Measurements from ENCODE around the gene CUL1.

The CUL1 gene

DNA sequence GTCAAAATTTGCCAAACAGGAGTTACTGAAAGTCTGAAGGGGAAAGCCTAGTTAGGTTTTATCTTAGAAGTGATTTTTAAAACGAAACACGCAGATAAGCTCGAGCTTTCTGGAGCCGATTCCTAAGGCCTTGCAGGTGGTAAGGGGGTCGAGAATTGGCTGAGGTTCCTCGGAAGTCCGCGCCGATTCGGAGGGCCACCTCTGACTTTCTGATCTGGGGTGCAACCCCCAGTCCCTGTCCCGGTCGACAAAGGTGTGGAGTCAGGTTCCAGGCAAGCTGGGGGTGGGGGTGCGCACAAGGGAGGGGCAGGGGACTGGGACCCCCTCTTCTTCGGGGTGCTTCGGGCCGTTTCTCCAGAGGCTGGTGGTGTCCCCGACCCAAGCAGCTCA is 701 bp upstream of the CUL1 start:
- peak overlapping the region; percentile 97 to 99 for H3K18ac ChIP-seq (ENCODE audit: low read depth in 1 of 2, low read length in 2 of 2)
- H2BK12ac ChIP-seq (ENCODE audit: low read length in 2 of 2): peak overlapping the region in 1 of 2 experiments; percentile 63
- H3K4ac ChIP-seq (ENCODE audit: low read depth in 1 of 2, low read length in 2 of 2): peak overlapping the region in 1 of 2 experiments; percentile 17
- DNase-seq: peak; percentile 26
- WGBS: 5% methylated on average over 17 of the region's 17 CpGs
- H3K4me1 ChIP-seq (ENCODE audit: control insufficient read depth, insufficient read depth, low read depth, low read length): peaks cover 4% of the 10 kb centered on the region
- no peak overlapping the region for H3K27ac ChIP-seq (ENCODE audit: low read length, poor library complexity, severe bottlenecking)
- peak overlapping the region; percentile 99 for H2BK15ac ChIP-seq (ENCODE audit: low read depth, poor library complexity, severe bottlenecking)
- H3K4me3 ChIP-seq (ENCODE audit: insufficient read depth in 1 of 2, low read depth in 1 of 2, low read length in 2 of 2): peak overlapping the region; percentile 80 to 95
- peak overlapping the region; percentile 97 for H3K4me2 ChIP-seq (ENCODE audit: low read length, poor library complexity, severe bottlenecking)
- H3K9me3 ChIP-seq (ENCODE audit: control insufficient read depth, low read length): no peaks in the 10 kb centered on the region
- peak overlapping the region in 1 of 2 experiments; percentile 72 for H3K23ac ChIP-seq (ENCODE audit: low read length in 2 of 2)
- peak overlapping the region in 1 of 2 experiments; percentile 37 for H3K14ac ChIP-seq (ENCODE audit: low read length in 2 of 2)
- H4K91ac ChIP-seq (ENCODE audit: low read length): peak overlapping the region; percentile 29
- no peaks in the 10 kb centered on the region for H3K79me1 ChIP-seq (replicated peaks; ENCODE audit: low read length, poor library complexity, severe bottlenecking)
- H2BK5ac ChIP-seq (ENCODE audit: low read depth, low read length, poor library complexity, severe bottlenecking): peak overlapping the region; percentile 35
- no peak overlapping the region for H2BK120ac ChIP-seq (ENCODE audit: low read depth, low read length)
- peak overlapping the region; percentile 72 for H4K8ac ChIP-seq (ENCODE audit: low read length)
- H3K27me3 ChIP-seq (ENCODE audit: control insufficient read depth in 1 of 2, insufficient read depth in 1 of 2, low read length in 2 of 2): no peaks in the 10 kb centered on the region
- H3K9ac ChIP-seq (ENCODE audit: low read length): peak overlapping the region; percentile 96
- no peak overlapping the region for H2AK5ac ChIP-seq (ENCODE audit: low read length, severe bottlenecking)
- H3K36me3 ChIP-seq (ENCODE audit: control insufficient read depth in 1 of 2, insufficient read depth in 2 of 2, low read depth in 1 of 2, low read length in 2 of 2): no peaks in the 10 kb centered on the region
- H2AFZ ChIP-seq (ENCODE audit: low read depth, low read length): peak overlapping the region; percentile 78

DNA sequence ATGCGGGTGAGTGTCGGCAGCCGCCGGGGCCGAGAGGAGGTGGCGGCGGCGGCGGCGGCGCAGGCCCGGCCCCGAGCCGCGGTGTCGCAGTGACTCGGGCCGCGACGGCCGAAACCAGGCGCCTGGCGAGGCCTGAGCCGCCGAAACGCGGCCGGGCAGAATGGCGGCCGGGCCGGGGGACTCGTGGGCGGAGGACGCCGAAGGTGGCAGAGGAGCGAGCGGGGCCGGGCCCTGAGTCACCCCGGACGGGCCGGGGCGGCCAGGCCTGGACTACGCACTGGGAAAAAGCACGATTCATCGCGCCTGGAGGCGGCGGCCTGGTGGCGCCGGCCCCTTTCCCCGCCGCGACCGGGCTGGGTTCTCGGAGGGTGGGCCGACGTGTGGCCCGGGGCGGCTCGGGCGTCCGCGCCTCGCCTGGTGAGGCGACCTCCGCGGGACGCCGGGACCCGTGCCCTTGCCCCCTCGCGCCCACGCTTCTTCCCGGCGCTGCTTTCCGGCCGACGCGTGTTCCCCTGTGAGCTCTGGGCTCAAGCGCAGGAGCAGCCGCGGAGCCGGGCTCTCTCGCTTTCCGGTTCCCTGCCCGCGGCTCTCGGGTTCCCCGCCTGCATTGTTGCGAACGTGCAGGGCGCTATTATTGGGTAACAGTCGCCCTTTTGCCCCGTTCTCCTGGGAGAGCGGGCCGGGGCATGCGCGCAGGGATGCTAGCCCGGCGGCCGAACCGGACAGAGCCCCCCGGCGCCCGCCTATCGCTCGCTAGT is 500 bp downstream of the CUL1 start:
- Histone ChIP-seq H2BK12ac (ENCODE audit: low read length in 2 of 2) (peak overlapping the region; percentile 80 to 90), H2BK5ac (ENCODE audit: low read depth, low read length, poor library complexity, severe bottlenecking) (peak overlapping the region; percentile 47), H3K4me3 (ENCODE audit: insufficient read depth in 1 of 2, low read depth in 1 of 2, low read length in 2 of 2) (peak overlapping the region; percentile 80 to 95), H4K91ac (ENCODE audit: low read length) (peak overlapping the region; percentile 93), H3K4me1 (ENCODE audit: control insufficient read depth, insufficient read depth, low read depth, low read length) (peaks cover 4% of the 10 kb centered on the region), H3K9ac (ENCODE audit: low read length) (peak overlapping the region; percentile 96), H2BK120ac (ENCODE audit: low read depth, low read length) (peak overlapping the region; percentile 90), H3K4ac (ENCODE audit: low read depth in 1 of 2, low read length in 2 of 2) (peak overlapping the region; percentile 83 to 97), H3K23ac (ENCODE audit: low read length in 2 of 2) (peak overlapping the region; percentile 25 to 34), H3K18ac (ENCODE audit: low read depth in 1 of 2, low read length in 2 of 2) (peak overlapping the region; percentile 97 to 99), H2AK5ac (ENCODE audit: low read length, severe bottlenecking) (no peak overlapping the region), H2BK15ac (ENCODE audit: low read depth, poor library complexity, severe bottlenecking) (peak overlapping the region; percentile 79), H3K14ac (ENCODE audit: low read length in 2 of 2) (peak overlapping the region; percentile 63 to 97), H3K36me3 (ENCODE audit: control insufficient read depth in 1 of 2, insufficient read depth in 2 of 2, low read depth in 1 of 2, low read length in 2 of 2) (no peaks in the 10 kb centered on the region), H3K27ac (ENCODE audit: low read length, poor library complexity, severe bottlenecking) (peak overlapping the region; percentile 53), H4K8ac (ENCODE audit: low read length) (peak overlapping the region; percentile 97), H2AFZ (ENCODE audit: low read depth, low read length) (peak overlapping the region; percentile 90), H3K27me3 (ENCODE audit: control insufficient read depth in 1 of 2, insufficient read depth in 1 of 2, low read length in 2 of 2) (no peaks in the 10 kb centered on the region), H3K9me3 (ENCODE audit: control insufficient read depth, low read length) (no peaks in the 10 kb centered on the region), H3K4me2 (ENCODE audit: low read length, poor library complexity, severe bottlenecking) (peak overlapping the region; percentile 83), H3K79me1 (replicated peaks; ENCODE audit: low read length, poor library complexity, severe bottlenecking) (no peaks in the 10 kb centered on the region)
- under 1% methylated on average over 92 of the region's 107 CpGs for WGBS
- peak; percentile 62 for DNase-seq

DNA sequence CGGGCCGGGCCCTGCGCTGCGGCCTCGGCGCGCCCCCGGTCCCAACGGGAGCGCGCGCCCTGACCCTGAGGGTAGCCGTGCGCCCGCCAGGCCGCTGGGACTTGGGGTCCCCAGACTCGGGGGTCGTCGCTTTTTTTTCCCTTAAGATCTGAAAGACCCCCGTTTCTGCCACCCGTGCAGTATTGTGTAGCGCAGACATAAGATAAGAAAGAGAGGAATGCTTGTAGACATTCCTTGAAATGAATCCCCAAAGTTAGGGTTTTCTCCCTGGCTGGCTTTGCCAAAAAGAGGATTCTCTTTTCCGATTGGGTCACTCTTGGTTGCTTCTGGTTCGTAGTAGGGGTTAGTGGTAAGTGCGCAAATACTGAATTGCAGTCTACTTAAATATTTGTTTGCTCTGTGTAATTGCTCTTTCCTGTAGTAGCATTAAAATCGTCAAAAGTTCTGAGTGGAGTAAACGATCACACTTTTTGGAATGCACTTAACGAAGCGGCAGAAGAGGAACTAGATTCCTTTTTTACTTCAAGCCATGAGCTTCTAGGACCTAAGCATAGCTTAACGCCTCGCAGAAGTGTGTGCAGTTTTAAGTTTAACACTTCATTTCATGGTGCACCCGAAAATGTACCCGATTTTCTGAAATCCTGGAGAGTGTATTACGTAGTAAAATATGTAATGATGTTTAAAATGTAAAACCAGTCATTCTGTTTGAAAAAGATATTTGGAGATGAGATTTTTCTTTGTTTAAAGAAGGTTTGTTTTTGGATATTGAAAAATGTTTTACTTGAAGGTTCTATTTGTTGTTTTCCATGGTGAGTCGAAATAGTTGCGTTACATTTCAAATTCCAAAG is 1.3 kb downstream of the CUL1 start:
- H3K9me3 ChIP-seq (ENCODE audit: control insufficient read depth, low read length): no peaks in the 10 kb centered on the region
- H3K23ac ChIP-seq (ENCODE audit: low read length in 2 of 2): peak overlapping the region; percentile 25 to 34
- peak overlapping the region; percentile 96 for H3K9ac ChIP-seq (ENCODE audit: low read length)
- WGBS: under 1% methylated on average over 34 of the region's 36 CpGs
- H3K18ac ChIP-seq (ENCODE audit: low read depth in 1 of 2, low read length in 2 of 2): peak overlapping the region; percentile 97 to 99
- H3K27ac ChIP-seq (ENCODE audit: low read length, poor library complexity, severe bottlenecking): peak overlapping the region; percentile 62
- peak; percentile 52 for DNase-seq
- no peaks in the 10 kb centered on the region for H3K27me3 ChIP-seq (ENCODE audit: control insufficient read depth in 1 of 2, insufficient read depth in 1 of 2, low read length in 2 of 2)
- H4K8ac ChIP-seq (ENCODE audit: low read length): no peak overlapping the region
- no peak overlapping the region for H2AFZ ChIP-seq (ENCODE audit: low read depth, low read length)
- H3K79me1 ChIP-seq (replicated peaks; ENCODE audit: low read length, poor library complexity, severe bottlenecking): no peaks in the 10 kb centered on the region
- no peaks in the 10 kb centered on the region for H3K36me3 ChIP-seq (ENCODE audit: control insufficient read depth in 1 of 2, insufficient read depth in 2 of 2, low read depth in 1 of 2, low read length in 2 of 2)
- H2BK5ac ChIP-seq (ENCODE audit: low read depth, low read length, poor library complexity, severe bottlenecking): peak overlapping the region; percentile 79
- H3K14ac ChIP-seq (ENCODE audit: low read length in 2 of 2): peak overlapping the region in 1 of 2 experiments; percentile 97
- peaks cover 4% of the 10 kb centered on the region for H3K4me1 ChIP-seq (ENCODE audit: control insufficient read depth, insufficient read depth, low read depth, low read length)
- H2BK15ac ChIP-seq (ENCODE audit: low read depth, poor library complexity, severe bottlenecking): no peak overlapping the region
- H3K4me2 ChIP-seq (ENCODE audit: low read length, poor library complexity, severe bottlenecking): peak overlapping the region; percentile 83
- H4K91ac ChIP-seq (ENCODE audit: low read length): no peak overlapping the region
- peak overlapping the region; percentile 83 to 97 for H3K4ac ChIP-seq (ENCODE audit: low read depth in 1 of 2, low read length in 2 of 2)
- no peak overlapping the region for H2AK5ac ChIP-seq (ENCODE audit: low read length, severe bottlenecking)
- H2BK120ac ChIP-seq (ENCODE audit: low read depth, low read length): peak overlapping the region; percentile 68
- H3K4me3 ChIP-seq (ENCODE audit: insufficient read depth in 1 of 2, low read depth in 1 of 2, low read length in 2 of 2): peak overlapping the region; percentile 80 to 95
- H2BK12ac ChIP-seq (ENCODE audit: low read length in 2 of 2): no peak overlapping the region

DNA sequence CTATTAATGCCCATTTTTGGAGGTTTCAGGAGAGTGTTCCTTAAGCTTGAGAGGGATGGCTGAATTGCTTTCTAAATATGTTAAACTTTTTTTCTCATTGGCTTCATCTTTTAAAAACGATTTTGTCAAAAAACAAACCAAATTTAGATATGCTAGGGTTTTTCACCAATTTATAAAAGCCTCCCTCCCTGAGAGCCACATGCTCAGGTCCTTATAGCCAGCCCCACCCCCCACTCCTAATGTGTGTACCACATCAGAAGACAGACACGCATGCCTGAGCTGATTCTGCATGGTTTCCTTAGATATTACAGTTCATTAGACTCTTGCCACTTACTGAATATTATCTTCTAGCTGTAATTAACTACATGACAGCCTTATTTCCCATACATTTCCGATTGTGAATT is 2.0 kb downstream of the CUL1 start:
- H2BK12ac ChIP-seq (ENCODE audit: low read length in 2 of 2): no peak overlapping the region

More for the DNA sequence above, 2.0 kb downstream of the CUL1 start:
- Histone ChIP-seq H3K4ac (ENCODE audit: low read depth in 1 of 2, low read length in 2 of 2) (no peak overlapping the region), H3K79me1 (replicated peaks; ENCODE audit: low read length, poor library complexity, severe bottlenecking) (no peaks in the 10 kb centered on the region), H4K8ac (ENCODE audit: low read length) (no peak overlapping the region), H2BK15ac (ENCODE audit: low read depth, poor library complexity, severe bottlenecking) (no peak overlapping the region), H3K27ac (ENCODE audit: low read length, poor library complexity, severe bottlenecking) (no peak overlapping the region), H4K91ac (ENCODE audit: low read length) (no peak overlapping the region), H3K4me2 (ENCODE audit: low read length, poor library complexity, severe bottlenecking) (peak overlapping the region; percentile 65), H2AK5ac (ENCODE audit: low read length, severe bottlenecking) (no peak overlapping the region), H3K9ac (ENCODE audit: low read length) (peak overlapping the region; percentile 96), H2AFZ (ENCODE audit: low read depth, low read length) (no peak overlapping the region), H3K14ac (ENCODE audit: low read length in 2 of 2) (no peak overlapping the region), H3K23ac (ENCODE audit: low read length in 2 of 2) (no peak overlapping the region), H3K4me1 (ENCODE audit: control insufficient read depth, insufficient read depth, low read depth, low read length) (peaks cover 4% of the 10 kb centered on the region), H3K36me3 (ENCODE audit: control insufficient read depth in 1 of 2, insufficient read depth in 2 of 2, low read depth in 1 of 2, low read length in 2 of 2) (no peaks in the 10 kb centered on the region), H3K27me3 (ENCODE audit: control insufficient read depth in 1 of 2, insufficient read depth in 1 of 2, low read length in 2 of 2) (no peaks in the 10 kb centered on the region), H3K9me3 (ENCODE audit: control insufficient read depth, low read length) (no peaks in the 10 kb centered on the region), H2BK5ac (ENCODE audit: low read depth, low read length, poor library complexity, severe bottlenecking) (no peak overlapping the region), H3K18ac (ENCODE audit: low read depth in 1 of 2, low read length in 2 of 2) (no peak overlapping the region), H2BK120ac (ENCODE audit: low read depth, low read length) (no peak overlapping the region), H3K4me3 (ENCODE audit: insufficient read depth in 1 of 2, low read depth in 1 of 2, low read length in 2 of 2) (peak overlapping the region in 1 of 2 experiments; percentile 80)
- DNase-seq: peak; percentile 68
- WGBS: 18% methylated on average over 3 of the region's 3 CpGs
